SH-SY5Y (cell line): ENCODE measurements around the gene SF3A1.

Experiments used
- GATA2 ChIP-seq: IDR thresholded peaks from 2 replicates; pipeline ENCODE4 v1.6.1; 2011; ENCODE audit warnings: mild to moderate bottlenecking, low read depth, low read length
- GATA3 ChIP-seq: IDR thresholded peaks from 2 replicates; pipeline ENCODE4 v1.6.1; 2011; ENCODE audit warnings: low read depth, mild to moderate bottlenecking, low read length, moderate library complexity

DNA sequence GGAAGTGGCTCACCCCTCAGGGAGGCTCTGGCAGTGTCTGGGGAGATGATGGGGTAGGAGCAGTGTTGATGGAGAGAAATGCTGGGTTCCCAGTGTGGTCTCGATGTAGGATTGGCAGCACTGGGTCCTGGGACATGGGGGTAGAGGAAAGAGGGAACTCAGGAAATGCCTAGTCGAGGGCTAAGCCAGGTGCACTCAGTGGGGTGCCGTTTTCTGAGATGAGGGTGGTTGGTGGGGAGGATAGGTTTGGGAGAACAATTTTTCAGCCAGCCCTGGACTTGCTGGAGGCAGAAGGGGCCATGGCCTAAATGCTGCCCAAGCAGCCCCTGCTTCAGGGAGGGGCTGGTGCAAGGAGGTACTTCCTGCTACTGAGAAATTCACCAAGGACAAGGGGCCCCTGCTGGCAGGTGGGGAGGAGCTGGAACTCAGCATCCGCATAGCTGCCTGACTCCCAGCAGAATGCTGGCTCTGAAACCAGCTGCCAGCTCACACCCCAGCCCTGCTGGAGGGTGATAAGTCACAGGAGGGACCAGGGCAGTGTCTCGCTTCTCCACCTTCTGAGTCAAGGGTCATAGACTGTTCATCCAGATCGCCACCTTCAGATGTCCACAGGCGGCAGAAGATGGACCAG is 6.1 kb upstream of the SF3A1 start:
- TF ChIP-seq GATA2, result no peak
- no peak for TF ChIP-seq GATA3
